GM23248 (cell line): ENCODE results near the gene KRI1. TPM values are rescaled to one million over a fixed set of nuclear protein-coding genes. Genes with fewer than 3 reads are reported as not detected.

ENCODE experiments used
- DNase-seq: peaks from one replicate; pipeline ENCODE4 v3.0.0-alpha.2; 2015
- H2AFZ ChIP-seq: fragments of 200-600 bp; sonication (generic); 2 replicates; pipeline ENCODE4 v1.6.1; 2016; ENCODE audit warnings: antibody characterized with exemption
- H3F3A ChIP-seq: fragments of 200-600 bp; sonication (generic); 2 replicates; pipeline ENCODE4 v1.6.1; 2016; ENCODE audit warnings: mild to moderate bottlenecking, antibody characterized with exemption, mixed run types; ENCODE audit not compliant: insufficient read depth
- H3K27ac ChIP-seq: fragments of 200-600 bp; sonication (generic); 2 replicates; pipeline ENCODE4 v1.5.1; 2016; ENCODE audit warnings: mild to moderate bottlenecking
- H3K27me3 ChIP-seq: fragments of 200-600 bp; sonication (generic); replicated peaks from 2 replicates; pipeline ENCODE4 v1.6.1; 2016; ENCODE audit warnings: mild to moderate bottlenecking; ENCODE audit not compliant: insufficient read depth
- H3K36me3 ChIP-seq: fragments of 200-600 bp; sonication (generic); 2 replicates; pipeline ENCODE4 v1.6.1; 2016; ENCODE audit warnings: low read depth, mild to moderate bottlenecking
- H3K4me1 ChIP-seq: fragments of 200-600 bp; sonication (generic); 2 replicates; pipeline ENCODE4 v1.6.1; 2016; ENCODE audit warnings: mild to moderate bottlenecking; ENCODE audit not compliant: insufficient read depth
- H3K4me2 ChIP-seq: fragments of 200-600 bp; sonication (generic); one replicate; pipeline ENCODE4 v1.6.1; 2016; ENCODE audit warnings: mild to moderate bottlenecking; ENCODE audit not compliant: unreplicated experiment
- H3K4me3 ChIP-seq: fragments of 200-600 bp; sonication (generic); 2 replicates; pipeline ENCODE4 v1.5.1; 2016; ENCODE audit warnings: mild to moderate bottlenecking
- H3K79me2 ChIP-seq: fragments of 200-600 bp; sonication (generic); 2 replicates; pipeline ENCODE4 v1.6.1; 2016; ENCODE audit warnings: mild to moderate bottlenecking; ENCODE audit not compliant: insufficient read depth
- H3K9ac ChIP-seq: fragments of 200-600 bp; sonication (generic); 2 replicates; pipeline ENCODE4 v1.6.1; 2016; ENCODE audit warnings: mild to moderate bottlenecking
- H3K9me2 ChIP-seq: fragments of 200-600 bp; sonication (generic); 2 replicates; pipeline ENCODE4 v1.6.1; 2016; ENCODE audit warnings: mixed run types, mild to moderate bottlenecking, moderate library complexity; ENCODE audit not compliant: insufficient read depth
- H3K9me3 ChIP-seq: fragments of 200-600 bp; sonication (generic); one replicate; pipeline ENCODE4 v1.6.1; 2017; ENCODE audit warnings: low read depth
- H4K20me1 ChIP-seq: fragments of 200-600 bp; sonication (generic); 2 replicates; pipeline ENCODE4 v1.6.0; 2016; ENCODE audit not compliant: insufficient read depth
- EZH2 ChIP-seq: fragments of 200-600 bp; sonication (generic); IDR thresholded peaks from 2 replicates; pipeline ENCODE4 v1.6.1; 2018; ENCODE audit warnings: antibody characterized with exemption, mild to moderate bottlenecking; ENCODE audit not compliant: insufficient read depth, poor library complexity, severe bottlenecking
- EZH2phosphoT487 ChIP-seq: fragments of 200-600 bp; sonication (generic); IDR thresholded peaks from 2 replicates; pipeline ENCODE4 v1.6.1; 2018; ENCODE audit warnings: antibody characterized with exemption, moderate library complexity, mild to moderate bottlenecking, low read depth; ENCODE audit not compliant: insufficient read depth
- WGBS, 2 experiments: methylation state at CpG; one replicate each; pipeline ENCODE4 v1.1.6; 2015 to 2017; ENCODE audit warnings: low lambda C conversion rate in 2 of 2, low coverage in 1 of 2; ENCODE audit errors: missing lambda C conversion rate in 2 of 2; 5-methylcytosine and 5-hydroxymethylcytosine counted together
- in situ Hi-C: fragments of 300-500 bp; cut with MboI; formaldehyde crosslinking; loops from 2 replicates; pipeline ENCODE4 v1.15.0; 2020
- polyA plus RNA-seq: library from polyadenylated mRNA; unstranded; fragments of >200 nt; fragmentation: Nextera tagmentation; extraction: Ambion mirVana; gene quantifications from 2 replicates; pipeline ENCODE4 v1.2.1, GENCODE V29; 2016
- total RNA-seq: library from RNA; depleted of rRNA; stranded (reverse); fragments of >200 nt; shearing (Covaris generic); gene quantifications from 2 replicates; pipeline ENCODE4 v1.2.3, GENCODE V29; 2014

Gene KRI1
- total and polyA plus RNA-seq, 2 experiments from 2014 or later, result 11.3 to 15.1 TPM

- Histone ChIP-seq H3K9ac (no peak overlapping the region), H3K27ac (no peak overlapping the region), H3K9me3 (no peaks in the 10 kb centered on the region), H3K4me3 (no peak overlapping the region), H3K79me2 (no peaks in the 10 kb centered on the region), H3K4me1 (0 out of 2 replicates have a peak, but pooled peaks cover 3% of the 10 kb centered on the region), H3K36me3 (no peaks in the 10 kb centered on the region), H3K9me2 (no peaks in the 10 kb centered on the region), H3F3A (no peaks in the 10 kb centered on the region), H3K4me2 (no peak overlapping the region), H3K27me3 (0 out of 2 replicates have a peak, but pooled peaks cover 3% of the 10 kb centered on the region), H4K20me1 (no peaks in the 10 kb centered on the region), H2AFZ (no peak overlapping the region)
- no peak for DNase-seq
- TF ChIP-seq EZH2, result no peak
- no peak for TF ChIP-seq EZH2phosphoT487
- in situ Hi-C loops, result no loop called here
- WGBS, 2 experiments, result 94% methylated on average over 5 of the region's 5 CpGs
Observed at GRCh38 chr19:10600149-10600548, 34.3 kb upstream of the KRI1 start.

GRCh38 chr19:10593820-10594637 lies 28.2 kb upstream of the KRI1 start:
- Histone ChIP-seq H3K27me3 (no peaks in the 10 kb centered on the region; the same call in 1 of the 2 replicates), H3K36me3 (no peaks in the 10 kb centered on the region), H3K9ac (no peak overlapping the region), H3K4me3 (no peak overlapping the region), H3K4me1 (no peaks in the 10 kb centered on the region), H3K79me2 (no peaks in the 10 kb centered on the region), H3K27ac (no peak overlapping the region), H3K4me2 (no peak overlapping the region), H4K20me1 (no peaks in the 10 kb centered on the region), H3K9me2 (no peaks in the 10 kb centered on the region), H3F3A (no peaks in the 10 kb centered on the region), H2AFZ (no peak overlapping the region), H3K9me3 (no peaks in the 10 kb centered on the region)
- TF ChIP-seq EZH2 (no peak), EZH2phosphoT487 (no peak)
- in situ Hi-C loops, result no loop called here
- no peak for DNase-seq
- WGBS, 2 experiments, result 40% methylated on average over 7 to 9 of the region's 9 CpGs

GRCh38 chr19:10593148-10593547 lies 27.3 kb upstream of the KRI1 start:
- Histone ChIP-seq H4K20me1 (no peaks in the 10 kb centered on the region), H3K27me3 (no peaks in the 10 kb centered on the region; the same call in 1 of the 2 replicates), H2AFZ (no peak overlapping the region), H3K36me3 (no peaks in the 10 kb centered on the region), H3K9ac (no peak overlapping the region), H3F3A (no peaks in the 10 kb centered on the region), H3K4me1 (no peaks in the 10 kb centered on the region), H3K4me2 (no peak overlapping the region), H3K4me3 (no peak overlapping the region), H3K9me3 (no peaks in the 10 kb centered on the region), H3K9me2 (no peaks in the 10 kb centered on the region), H3K79me2 (no peaks in the 10 kb centered on the region), H3K27ac (no peak overlapping the region)
- in situ Hi-C loops, result no loop called here
- 77 to 85% methylated on average over 7 of the region's 7 CpGs for WGBS, 2 experiments
- TF ChIP-seq EZH2 (no peak), EZH2phosphoT487 (no peak)
- no peak for DNase-seq

GRCh38 chr19:10587839-10588150 lies 22.0 kb upstream of the KRI1 start:
- in situ Hi-C loops, result no loop called here

More at GRCh38 chr19:10587839-10588150, 22.0 kb upstream of the KRI1 start:
- no peaks in the 10 kb centered on the region for H3K4me1 ChIP-seq
- no peaks in the 10 kb centered on the region for H3K79me2 ChIP-seq
- no peaks in the 10 kb centered on the region for H4K20me1 ChIP-seq
- no peak for DNase-seq
- no peak overlapping the region for H2AFZ ChIP-seq
- H3K27me3 ChIP-seq, result peaks cover 9% of the 10 kb centered on the region
- no peak overlapping the region for H3K27ac ChIP-seq
- no peak overlapping the region for H3K4me2 ChIP-seq
- H3K36me3 ChIP-seq, result no peaks in the 10 kb centered on the region
- WGBS, 2 experiments, result 71 to 80% methylated on average over 2 of the region's 2 CpGs
- H3F3A ChIP-seq, result no peaks in the 10 kb centered on the region
- H3K9me3 ChIP-seq, result no peaks in the 10 kb centered on the region
- H3K9me2 ChIP-seq, result no peaks in the 10 kb centered on the region
- TF ChIP-seq EZH2, result no peak
- TF ChIP-seq EZH2phosphoT487, result no peak
- no peak overlapping the region for H3K9ac ChIP-seq
- no peak overlapping the region for H3K4me3 ChIP-seq
